NT2/D1 (cell line): ENCODE results near the gene CCDC185.

Experiments
- YY1 ChIP-seq: IDR thresholded peaks from 2 replicates; pipeline ENCODE4 v1.6.1; 2011; ENCODE audit not compliant: insufficient read length, insufficient read depth
- ZNF274 ChIP-seq: IDR thresholded peaks from 2 replicates; pipeline ENCODE4 v1.6.1; 2011; ENCODE audit warnings: mild to moderate bottlenecking, low read depth, low read length

GRCh38 chr1:223425550-223425949 is 32.3 kb downstream of the CCDC185 start:
- TF ChIP-seq ZNF274, result no peak
- TF ChIP-seq YY1, result no peak
